K562 (cell line): Measurements from ENCODE around the gene LMF2. TPM values are rescaled to one million over a fixed set of nuclear protein-coding genes. Genes with fewer than 3 reads are reported as not detected.

ENCODE experiments used
- ATAC-seq: fragments of 200-7000 bp; cut with Tn5 transposase; 3 replicates; pipeline ENCODE4 v1.9.1; 2020; ENCODE audit warnings: moderate library complexity
- BruUV-seq: library from RNA; stranded (reverse); fragments of 400-500 nt; replicated peaks from 2 replicates; lab custom pipeline; 2021; lab: Mats Ljungman, UMichigan
- CTCF ChIA-PET: fragments of 300-600 bp; formaldehyde crosslinking; extraction: SDS; loops from one replicate; lab custom pipeline; 2021; ENCODE audit warnings: low intra/inter-chr PET ratio; lab: Yijun Ruan, JAX
- POLR2A ChIA-PET: fragments of 300-600, 350-650 bp; sonication (Branson Sonifier 250); formaldehyde crosslinking; extraction: SDS; loops from one replicate; lab custom pipeline; 2021; ENCODE audit warnings: antibody characterized with exemption, inconsistent platforms; lab: Yijun Ruan, JAX
- DNase-seq, 4 experiments: peaks; one replicate each; pipeline versions ENCODE4 v3.0.0 to v3.0.0-alpha.2; 2011 to 2018; ENCODE audit warnings: low spot score in 3 of 4, mixed read lengths in 3 of 4; ENCODE audit errors: extremely low read depth in 1 of 4
- FAIRE-seq: peaks from 2 replicates; lab custom pipeline; 2011; peaks lifted over from hg19 to GRCh38; lab: Jason Lieb, UNC
- H2AFZ ChIP-seq: 2 replicates; pipeline ENCODE4 v1.6.0; 2011; ENCODE audit warnings: low read depth, low read length, control low read depth, inconsistent platforms
- H3K27ac ChIP-seq: fragments of 200-600 bp; 3 replicates; pipeline ENCODE4 v1.8.0; 2011; ENCODE audit warnings: low read depth, mild to moderate bottlenecking, control low read depth, inconsistent platforms, low read length, moderate library complexity, mixed read lengths; ENCODE audit errors: extremely low read depth
- H3K27me3 ChIP-seq, 2 experiments: fragments of 300-600 bp in 1 of 2; 2 replicates in 1 of 2; 3 replicates in 1 of 2; pipeline versions ENCODE4 v1.6.0 to v1.8.0; 2011; ENCODE audit warnings: inconsistent platforms in 2 of 2, low read length in 2 of 2, mild to moderate bottlenecking in 1 of 2, mixed read lengths in 1 of 2, moderate library complexity in 1 of 2; ENCODE audit not compliant: control insufficient read depth in 2 of 2, insufficient read depth in 2 of 2
- H3K36me3 ChIP-seq: fragments of 300-600 bp; 3 replicates; pipeline ENCODE4 v1.8.0; 2011; ENCODE audit warnings: mild to moderate bottlenecking, low read length, inconsistent platforms; ENCODE audit not compliant: control insufficient read depth, insufficient read depth
- H3K4me1 ChIP-seq, 2 experiments: fragments of 200-600 bp in 1 of 2; replicated peaks in 1 of 2; 2 replicates in 1 of 2; 3 replicates in 1 of 2; pipeline versions ENCODE4 v1.5.1 to v1.8.0; 2011; ENCODE audit warnings: inconsistent platforms in 2 of 2, low read length in 2 of 2, mild to moderate bottlenecking in 1 of 2, mixed read lengths in 1 of 2, moderate library complexity in 1 of 2; ENCODE audit not compliant: control insufficient read depth in 2 of 2, insufficient read depth in 2 of 2
- H3K4me2 ChIP-seq: 2 replicates; pipeline ENCODE4 v1.6.1; 2011; ENCODE audit warnings: low read length, control low read depth, inconsistent platforms, mixed read lengths; ENCODE audit not compliant: insufficient read depth
- H3K4me3 ChIP-seq: fragments of 200-600 bp; sonication (generic), shearing (Covaris generic); 2 replicates; pipeline ENCODE4 v1.5.1; 2016; ENCODE audit warnings: control low read depth, inconsistent platforms
- H3K79me2 ChIP-seq: fragments of 200-600 bp; 3 replicates; pipeline ENCODE4 v1.8.0; 2011; ENCODE audit warnings: low read length, inconsistent platforms; ENCODE audit not compliant: control insufficient read depth, insufficient read depth
- H3K9ac ChIP-seq, 2 experiments: 2 replicates each; pipeline versions ENCODE4 v1.6.0 to v1.6.1; 2011; ENCODE audit warnings: low read depth in 2 of 2, low read length in 2 of 2, control low read depth in 1 of 2, inconsistent platforms in 1 of 2, mild to moderate bottlenecking in 1 of 2, mixed read lengths in 1 of 2; ENCODE audit not compliant: insufficient read depth in 1 of 2
- H3K9me1 ChIP-seq: one replicate; pipeline ENCODE4 v1.6.0; 2011; ENCODE audit warnings: inconsistent platforms, mild to moderate bottlenecking, low read length, moderate library complexity; ENCODE audit not compliant: control insufficient read depth, insufficient read depth
- H3K9me3 ChIP-seq: replicated peaks from 2 replicates; pipeline ENCODE4 v1.5.1; 2011; ENCODE audit warnings: low read depth, low read length, inconsistent platforms; ENCODE audit not compliant: control insufficient read depth, insufficient read depth
- H4K20me1 ChIP-seq: replicated peaks from 2 replicates; pipeline ENCODE4 v1.6.1; 2011; ENCODE audit warnings: low read length, inconsistent platforms, mixed read lengths; ENCODE audit not compliant: control insufficient read depth, insufficient read depth
- GABPA ChIP-seq: fragments of 200-800 bp; sonication (Bioruptor generic); conservative IDR thresholded peaks from 2 replicates; pipeline ENCODE4 v1.6.1; 2016; ENCODE audit warnings: low read depth, missing genetic modification characterization, missing compliant biosample characterization
- HDAC2 ChIP-seq: fragments of 450-650 bp; IDR thresholded peaks from 2 replicates; pipeline ENCODE4 v1.6.1; 2016; ENCODE audit warnings: mild to moderate bottlenecking
- ILK ChIP-seq: fragments of 450-650 bp; IDR thresholded peaks from 2 replicates; pipeline ENCODE4 v1.6.1; 2016; ENCODE audit warnings: missing genetic modification characterization, low read depth, mild to moderate bottlenecking, missing compliant biosample characterization, moderate library complexity, borderline replicate concordance
- RBM25 ChIP-seq: fragments of 200-400 bp; formaldehyde crosslinking; IDR thresholded peaks from 2 replicates; pipeline ENCODE4 v1.6.1; 2018; ENCODE audit warnings: low read length, low read depth, moderate library complexity; ENCODE audit not compliant: severe bottlenecking
- WGBS: fragments of 100-300 bp; shearing (Covaris generic); methylation state at CpG from one replicate; pipeline ENCODE4 v1.1.6; 2016; ENCODE audit warnings: low coverage, mixed read lengths; ENCODE audit not compliant: insufficient coverage; ENCODE audit errors: missing lambda C conversion rate; 5-methylcytosine and 5-hydroxymethylcytosine counted together
- in situ Hi-C: fragments of 300-500 bp; cut with MboI; formaldehyde crosslinking; loops from 4 replicates; pipeline ENCODE4 v1.15.0; 2018; ENCODE audit warnings: inconsistent platforms, mixed read lengths
- intact Hi-C: fragments of 100-400 bp; cut with micrococcal nuclease; formaldehyde crosslinking; loops from 2 replicates; pipeline ENCODE4 v1.14.2; 2022
- polyA plus RNA-seq, 8 experiments: library from polyadenylated mRNA; depleted of rRNA in 4 of 8; stranded (reverse) in 5 of 8; unstranded in 3 of 8; fragments of >200 nt; fragmentation: Nextera tagmentation in 2 of 8; fragmentation: Illumina TruSeq in 1 of 8; extraction: Ambion mirVana in 2 of 8; extraction: Trizol in 1 of 8; gene quantifications; 2 replicates each; pipeline versions ENCODE4 v1.2.1 to v1.2.3, GENCODE V29; 2011 to 2014; ENCODE audit warnings: inconsistent platforms in 1 of 8, missing spikeins in 1 of 8
- total RNA-seq, 7 experiments: library from RNA; depleted of rRNA in 6 of 7; stranded (reverse); fragments of >200 nt in 6 of 7; fragmentation: Illumina TruSeq in 2 of 7; extraction: Trizol in 2 of 7; gene quantifications; 2 replicates each; pipeline versions ENCODE4 v1.2.1 to v1.2.3, GENCODE V29; 2011 to 2021; ENCODE audit warnings: low replicate concordance in 1 of 7
- TF ChIP-seq, protein P1 (sequence below): fragments of 450-650 bp; IDR thresholded peaks from 2 replicates; pipeline ENCODE4 v1.6.1; 2017; ENCODE audit warnings: antibody characterized with exemption, mild to moderate bottlenecking
- TF ChIP-seq, protein P2 (sequence below), 2 experiments: fragments of 200-800 bp in 1 of 2; sonication (Bioruptor generic) in 1 of 2; sonication (generic) in 1 of 2; formaldehyde crosslinking in 1 of 2; IDR thresholded peaks in 1 of 2; conservative IDR thresholded peaks in 1 of 2; 2 replicates each; pipeline versions ENCODE4 v1.5.0 to v1.6.1; 2016 to 2020; ENCODE audit warnings: missing compliant biosample characterization in 1 of 2, missing genetic modification characterization in 1 of 2, missing genetic modification reagents in 1 of 2
- TF ChIP-seq, protein P3 (sequence below): fragments of 250-450 bp; sonication (Bioruptor Pico); IDR thresholded peaks from 2 replicates; pipeline ENCODE4 v1.8.0; 2021; ENCODE audit warnings: moderate library complexity, mild to moderate bottlenecking, inconsistent platforms
- TF ChIP-seq, protein P4 (sequence below): sonication (generic); formaldehyde crosslinking; IDR thresholded peaks from 2 replicates; pipeline ENCODE4 v1.8.1; 2022; ENCODE audit warnings: missing genetic modification reagents

Gene LMF2
- total and polyA plus RNA-seq, 9 of the 15 experiments (the other 6 are each of a cell fraction or from before 2014, with no cell fraction given): 0.08 to 37.1 (median 7.6) TPM

DNA sequence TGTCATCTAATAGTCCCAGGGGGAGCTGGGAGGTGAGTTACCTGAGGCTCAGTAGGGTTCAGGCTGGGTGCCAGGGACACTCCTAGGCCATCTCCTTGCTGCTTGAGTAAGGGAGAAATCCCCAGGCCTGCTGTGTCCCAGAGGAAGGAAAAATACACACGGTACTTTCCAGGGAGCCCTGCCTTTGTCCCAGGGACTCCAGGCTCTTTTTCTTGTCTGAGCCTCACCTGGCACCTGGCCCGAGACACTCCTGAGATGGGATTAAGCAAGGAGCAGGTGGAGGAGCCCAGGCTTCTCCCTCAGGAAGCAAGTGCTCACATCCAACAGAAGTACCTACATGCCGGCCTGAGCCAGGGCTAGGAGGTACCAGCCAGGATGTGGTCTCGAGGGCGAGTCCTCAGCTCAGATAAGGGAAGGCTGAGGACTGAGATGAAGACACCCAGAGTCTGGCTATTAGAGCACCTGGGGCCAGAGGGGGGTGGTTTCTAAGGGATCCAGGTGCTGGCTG, 37.3 kb upstream of the LMF2 start:
- Histone ChIP-seq H3K36me3 (no peaks in the 10 kb centered on the region), H3K4me2 (no peak overlapping the region), H3K9me3 (no peaks in the 10 kb centered on the region), H3K9me1 (no peaks in the 10 kb centered on the region), H3K27me3 (no peaks in the 10 kb centered on the region), H3K79me2 (no peaks in the 10 kb centered on the region), H3K9ac (no peak overlapping the region), H3K4me1 (peaks cover 10 to 38% of the 10 kb centered on the region in 2 experiments; a peak in 4 of 5 replicates), H3K4me3 (no peak overlapping the region), H4K20me1 (no peaks in the 10 kb centered on the region), H3K27ac (no peak overlapping the region), H2AFZ (no peak overlapping the region)
- DNase-seq (no peak), FAIRE-seq (no peak), ATAC-seq (no peak)
- 38% methylated on average over 4 of the region's 5 CpGs for WGBS
- CTCF ChIA-PET: no interaction called here
- BruUV-seq: no TSS peak
- POLR2A ChIA-PET: no interaction called here
- intact Hi-C loops (no loop called here), in situ Hi-C loops (no loop called here)
- 0 out of 2 replicates have a peak, but pooled peaks have one; percentile 18 for TF ChIP-seq GABPA (tag)
- TF ChIP-seq, protein P1, sequence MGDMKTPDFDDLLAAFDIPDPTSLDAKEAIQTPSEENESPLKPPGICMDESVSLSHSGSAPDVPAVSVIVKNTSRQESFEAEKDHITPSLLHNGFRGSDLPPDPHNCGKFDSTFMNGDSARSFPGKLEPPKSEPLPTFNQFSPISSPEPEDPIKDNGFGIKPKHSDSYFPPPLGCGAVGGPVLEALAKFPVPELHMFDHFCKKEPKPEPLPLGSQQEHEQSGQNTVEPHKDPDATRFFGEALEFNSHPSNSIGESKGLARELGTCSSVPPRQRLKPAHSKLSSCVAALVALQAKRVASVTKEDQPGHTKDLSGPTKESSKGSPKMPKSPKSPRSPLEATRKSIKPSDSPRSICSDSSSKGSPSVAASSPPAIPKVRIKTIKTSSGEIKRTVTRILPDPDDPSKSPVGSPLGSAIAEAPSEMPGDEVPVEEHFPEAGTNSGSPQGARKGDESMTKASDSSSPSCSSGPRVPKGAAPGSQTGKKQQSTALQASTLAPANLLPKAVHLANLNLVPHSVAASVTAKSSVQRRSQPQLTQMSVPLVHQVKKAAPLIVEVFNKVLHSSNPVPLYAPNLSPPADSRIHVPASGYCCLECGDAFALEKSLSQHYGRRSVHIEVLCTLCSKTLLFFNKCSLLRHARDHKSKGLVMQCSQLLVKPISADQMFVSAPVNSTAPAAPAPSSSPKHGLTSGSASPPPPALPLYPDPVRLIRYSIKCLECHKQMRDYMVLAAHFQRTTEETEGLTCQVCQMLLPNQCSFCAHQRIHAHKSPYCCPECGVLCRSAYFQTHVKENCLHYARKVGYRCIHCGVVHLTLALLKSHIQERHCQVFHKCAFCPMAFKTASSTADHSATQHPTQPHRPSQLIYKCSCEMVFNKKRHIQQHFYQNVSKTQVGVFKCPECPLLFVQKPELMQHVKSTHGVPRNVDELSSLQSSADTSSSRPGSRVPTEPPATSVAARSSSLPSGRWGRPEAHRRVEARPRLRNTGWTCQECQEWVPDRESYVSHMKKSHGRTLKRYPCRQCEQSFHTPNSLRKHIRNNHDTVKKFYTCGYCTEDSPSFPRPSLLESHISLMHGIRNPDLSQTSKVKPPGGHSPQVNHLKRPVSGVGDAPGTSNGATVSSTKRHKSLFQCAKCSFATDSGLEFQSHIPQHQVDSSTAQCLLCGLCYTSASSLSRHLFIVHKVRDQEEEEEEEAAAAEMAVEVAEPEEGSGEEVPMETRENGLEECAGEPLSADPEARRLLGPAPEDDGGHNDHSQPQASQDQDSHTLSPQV: no peak
- TF ChIP-seq, protein P2, sequence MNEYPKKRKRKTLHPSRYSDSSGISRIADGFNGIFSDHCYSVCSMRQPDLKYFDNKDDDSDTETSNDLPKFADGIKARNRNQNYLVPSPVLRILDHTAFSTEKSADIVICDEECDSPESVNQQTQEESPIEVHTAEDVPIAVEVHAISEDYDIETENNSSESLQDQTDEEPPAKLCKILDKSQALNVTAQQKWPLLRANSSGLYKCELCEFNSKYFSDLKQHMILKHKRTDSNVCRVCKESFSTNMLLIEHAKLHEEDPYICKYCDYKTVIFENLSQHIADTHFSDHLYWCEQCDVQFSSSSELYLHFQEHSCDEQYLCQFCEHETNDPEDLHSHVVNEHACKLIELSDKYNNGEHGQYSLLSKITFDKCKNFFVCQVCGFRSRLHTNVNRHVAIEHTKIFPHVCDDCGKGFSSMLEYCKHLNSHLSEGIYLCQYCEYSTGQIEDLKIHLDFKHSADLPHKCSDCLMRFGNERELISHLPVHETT (CRISPR knock-in tag; conservative IDR thresholded peaks at IDR 0.05 in 1 of 2, IDR thresholded peaks at IDR 0.05 in 1 of 2): 0 out of 4 replicates have a peak, but pooled peaks of 1 of the 2 experiments have one; percentile 11
- TF ChIP-seq ILK (tag): no peak
- no peak for TF ChIP-seq RBM25
- TF ChIP-seq, protein P3, sequence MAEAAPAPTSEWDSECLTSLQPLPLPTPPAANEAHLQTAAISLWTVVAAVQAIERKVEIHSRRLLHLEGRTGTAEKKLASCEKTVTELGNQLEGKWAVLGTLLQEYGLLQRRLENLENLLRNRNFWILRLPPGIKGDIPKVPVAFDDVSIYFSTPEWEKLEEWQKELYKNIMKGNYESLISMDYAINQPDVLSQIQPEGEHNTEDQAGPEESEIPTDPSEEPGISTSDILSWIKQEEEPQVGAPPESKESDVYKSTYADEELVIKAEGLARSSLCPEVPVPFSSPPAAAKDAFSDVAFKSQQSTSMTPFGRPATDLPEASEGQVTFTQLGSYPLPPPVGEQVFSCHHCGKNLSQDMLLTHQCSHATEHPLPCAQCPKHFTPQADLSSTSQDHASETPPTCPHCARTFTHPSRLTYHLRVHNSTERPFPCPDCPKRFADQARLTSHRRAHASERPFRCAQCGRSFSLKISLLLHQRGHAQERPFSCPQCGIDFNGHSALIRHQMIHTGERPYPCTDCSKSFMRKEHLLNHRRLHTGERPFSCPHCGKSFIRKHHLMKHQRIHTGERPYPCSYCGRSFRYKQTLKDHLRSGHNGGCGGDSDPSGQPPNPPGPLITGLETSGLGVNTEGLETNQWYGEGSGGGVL (CRISPR knock-in tag): no peak
- TF ChIP-seq, protein P4, sequence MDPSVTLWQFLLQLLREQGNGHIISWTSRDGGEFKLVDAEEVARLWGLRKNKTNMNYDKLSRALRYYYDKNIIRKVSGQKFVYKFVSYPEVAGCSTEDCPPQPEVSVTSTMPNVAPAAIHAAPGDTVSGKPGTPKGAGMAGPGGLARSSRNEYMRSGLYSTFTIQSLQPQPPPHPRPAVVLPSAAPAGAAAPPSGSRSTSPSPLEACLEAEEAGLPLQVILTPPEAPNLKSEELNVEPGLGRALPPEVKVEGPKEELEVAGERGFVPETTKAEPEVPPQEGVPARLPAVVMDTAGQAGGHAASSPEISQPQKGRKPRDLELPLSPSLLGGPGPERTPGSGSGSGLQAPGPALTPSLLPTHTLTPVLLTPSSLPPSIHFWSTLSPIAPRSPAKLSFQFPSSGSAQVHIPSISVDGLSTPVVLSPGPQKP (CRISPR knock-in tag): no peak
- TF ChIP-seq HDAC2: no peak
